NK-92 (cell line): Measurements from ENCODE around the gene SERINC5.
"Not testable (repeated sequence)": the region's sequence is repeated elsewhere in the genome, so short reads cannot be mapped to it uniquely, and the experiment has no call there.

Experiments used
- DNase-seq: peaks from one replicate; lab custom pipeline; 2025; ENCODE audit not compliant: unreplicated experiment; lab: John Stamatoyannopoulos, UW

The SERINC5 gene

DNA sequence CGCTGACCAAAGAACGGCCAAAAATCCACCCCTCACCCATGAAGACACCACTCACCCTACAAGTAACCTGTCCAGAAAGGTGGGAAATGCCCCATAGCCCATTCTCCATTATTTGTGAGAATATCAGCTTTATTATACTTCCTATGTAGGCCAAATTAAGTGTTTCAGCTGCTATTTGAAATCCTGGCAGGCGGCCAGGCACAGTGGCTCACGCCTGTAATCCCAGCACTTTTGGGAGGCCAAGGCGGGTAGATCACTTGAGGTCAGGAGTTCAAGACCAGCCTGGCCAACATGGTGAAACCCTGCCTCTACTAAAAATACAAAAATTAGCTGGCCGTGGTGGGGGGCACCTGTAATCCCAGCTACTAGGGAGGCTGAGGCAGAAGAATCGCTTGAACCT, 54.1 kb downstream of the SERINC5 start:
- DNase-seq = not testable (repeated sequence)

DNA sequence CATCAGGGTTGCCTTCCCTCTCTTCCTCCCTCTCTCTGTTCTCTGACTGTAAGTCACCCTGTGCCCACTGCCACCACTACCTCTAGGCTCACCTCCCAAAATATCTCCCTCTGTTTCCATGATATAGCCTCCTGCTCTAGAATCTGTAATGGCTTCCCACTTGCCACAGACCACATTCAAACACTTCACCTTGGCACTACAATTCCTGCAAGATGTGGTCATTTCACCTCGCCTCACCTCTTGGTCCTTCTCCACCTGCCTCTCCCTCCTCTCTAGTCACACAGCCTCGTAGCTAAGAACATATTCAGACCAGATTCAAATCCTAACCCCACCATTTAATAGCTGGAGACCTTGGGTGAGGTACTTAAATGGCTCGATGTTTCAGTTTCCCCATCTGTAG, 56.9 kb downstream of the SERINC5 start:
- no peak for DNase-seq

DNA sequence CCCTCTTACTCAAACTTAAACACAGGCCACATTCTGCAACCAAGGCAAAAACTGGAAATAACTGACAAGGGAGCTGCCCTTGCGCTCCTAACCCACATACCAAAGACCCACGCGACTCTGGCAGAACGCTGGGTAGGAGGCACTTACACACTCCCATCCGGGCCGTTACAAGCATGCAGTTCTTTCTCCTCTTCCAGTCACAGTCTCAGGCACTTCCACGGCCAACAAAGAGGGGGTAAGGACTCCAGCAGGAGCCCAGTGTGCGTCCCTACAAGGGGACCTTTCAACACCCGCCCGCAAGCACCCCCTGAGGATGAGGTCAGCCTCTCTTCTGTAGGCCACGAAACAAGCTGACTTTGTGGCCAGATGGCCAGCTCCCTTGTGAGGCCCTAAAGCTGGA, 57.4 kb downstream of the SERINC5 start:
- no peak for DNase-seq

DNA sequence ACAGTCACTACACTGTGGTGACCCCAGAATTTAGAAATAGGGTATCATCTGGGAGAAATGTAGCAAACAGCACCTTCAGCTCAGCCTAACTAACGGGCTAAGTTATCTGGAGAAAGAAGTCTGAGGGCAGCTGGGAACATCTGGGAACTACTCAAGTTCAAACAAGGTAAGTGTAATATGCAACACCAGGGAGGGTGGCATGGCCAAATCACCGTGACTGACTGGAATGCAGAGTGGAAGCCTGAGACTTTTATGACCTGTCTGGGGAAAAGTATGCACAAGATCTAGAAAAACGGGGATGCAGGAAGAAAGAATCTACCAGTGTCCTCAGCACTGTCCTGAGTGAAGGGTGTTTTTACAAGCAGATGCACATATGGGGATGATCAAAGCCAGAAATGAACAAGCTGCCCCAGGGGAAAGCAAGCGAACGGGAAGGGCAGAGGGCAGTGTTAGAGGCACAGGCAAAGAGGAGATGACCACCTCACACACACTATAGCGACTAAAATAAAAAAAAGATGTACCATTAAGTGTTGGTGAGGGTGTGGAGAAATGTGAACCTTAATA, 59.9 kb downstream of the SERINC5 start:
- no peak for DNase-seq

DNA sequence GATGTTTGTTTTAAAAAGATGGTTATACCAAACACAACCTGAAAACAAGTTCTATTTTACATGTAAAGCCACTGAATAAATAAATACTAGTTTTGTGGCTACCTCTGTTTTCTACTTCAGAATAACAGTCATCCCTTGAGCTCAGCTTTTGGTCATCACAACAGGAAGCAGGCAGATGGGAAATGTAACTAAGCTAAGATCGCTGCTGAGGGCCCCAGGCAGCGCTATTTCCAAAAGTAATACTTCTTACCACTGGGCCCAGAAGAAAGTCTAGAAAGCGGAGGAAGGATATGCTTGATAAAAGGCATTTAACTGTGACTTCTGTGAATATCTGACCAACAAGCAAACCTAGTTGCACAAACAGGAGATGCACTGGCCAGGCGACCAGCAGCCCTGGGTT, 61.4 kb downstream of the SERINC5 start:
- DNase-seq = no peak

DNA sequence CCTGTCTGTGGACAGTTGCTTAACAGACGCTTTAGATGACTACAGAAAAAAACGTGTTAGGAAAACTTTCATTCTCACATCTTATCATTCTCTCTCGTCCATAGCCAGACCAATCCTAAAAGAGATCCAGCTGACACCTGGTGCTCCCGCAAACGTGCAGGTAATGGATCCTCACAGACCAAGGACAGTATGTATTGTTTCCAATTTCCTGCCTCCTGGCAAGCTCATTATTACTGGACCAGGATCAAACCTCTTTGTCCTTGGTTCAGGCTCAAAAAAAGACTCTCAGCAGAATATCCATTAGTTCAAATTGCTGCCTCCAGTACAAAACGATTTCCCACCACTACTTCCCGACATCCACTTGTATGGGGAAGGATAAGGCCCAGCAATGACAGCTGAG, 62.4 kb downstream of the SERINC5 start:
- DNase-seq = no peak

DNA sequence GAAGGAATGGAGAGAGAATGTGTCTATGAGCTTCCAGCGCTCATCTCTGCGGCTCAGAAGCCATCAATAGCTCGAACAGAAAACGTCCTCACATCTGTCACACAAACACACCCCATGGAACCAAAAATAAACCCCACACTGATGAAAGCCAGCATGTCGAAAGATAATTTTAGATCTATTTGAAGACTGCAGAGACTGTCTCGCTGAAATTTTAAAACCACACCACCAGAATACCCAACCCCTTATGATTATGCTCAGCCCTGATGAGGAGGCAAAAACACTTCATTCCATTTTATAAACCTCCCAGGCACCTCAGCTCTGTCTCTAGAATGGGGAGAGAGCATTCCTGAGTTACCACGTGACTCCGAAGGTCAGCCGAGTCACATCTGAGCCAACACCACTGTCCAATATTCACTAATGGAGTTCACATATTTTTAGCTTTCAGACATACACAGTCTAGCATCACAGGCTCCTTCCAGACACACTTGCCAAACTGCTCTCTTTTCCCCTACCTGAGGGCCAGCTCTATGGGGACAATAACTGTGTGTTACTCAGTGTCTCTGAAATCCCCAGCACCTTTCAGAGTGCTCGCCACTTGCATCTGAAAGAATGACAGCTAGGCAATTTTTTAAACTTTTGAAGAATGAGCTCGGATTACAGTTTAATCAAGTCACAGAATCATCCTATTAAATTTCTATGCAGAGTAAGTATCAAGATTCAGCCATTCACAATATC, 63.2 kb downstream of the SERINC5 start:
- no peak for DNase-seq

DNA sequence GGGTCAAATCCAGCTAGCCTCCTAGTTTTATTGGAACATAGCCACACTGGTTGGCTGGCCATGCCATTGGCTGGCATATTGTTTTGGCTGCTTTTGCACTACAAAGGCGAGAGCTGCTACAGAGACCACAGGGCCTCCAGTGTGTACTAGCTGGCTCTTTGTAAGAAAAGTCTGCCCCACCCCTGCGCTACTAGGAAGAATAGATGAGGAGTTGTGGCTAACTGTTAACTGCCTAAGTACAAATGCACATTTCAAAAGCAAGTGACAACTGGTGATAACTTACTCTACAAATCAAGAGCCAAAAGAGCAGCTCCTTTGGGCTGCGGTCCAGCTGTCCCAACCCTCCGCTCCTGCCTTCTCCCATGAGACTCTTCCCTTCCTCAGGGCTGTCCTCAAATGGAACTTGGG, 63.9 kb downstream of the SERINC5 start:
- no peak for DNase-seq

DNA sequence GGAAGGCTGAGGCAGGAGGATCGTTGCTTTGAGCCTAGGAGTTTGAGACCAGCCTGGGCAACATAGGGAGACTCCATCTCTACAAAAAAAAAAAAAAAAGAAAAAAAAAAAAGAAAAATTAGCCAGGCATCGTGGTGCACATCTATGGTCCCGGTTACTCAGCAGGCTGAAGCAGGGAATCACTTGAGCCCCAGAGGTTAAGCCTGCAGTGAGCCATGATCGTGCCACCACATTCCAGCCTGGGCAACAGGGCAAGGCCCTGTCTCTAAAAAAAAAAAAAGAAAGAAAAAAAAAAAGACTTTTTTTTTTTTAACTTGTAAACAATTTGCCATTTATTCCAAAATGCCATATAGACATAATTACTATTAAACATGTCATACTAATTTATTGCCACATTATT, 64.5 kb downstream of the SERINC5 start:
- no peak for DNase-seq

DNA sequence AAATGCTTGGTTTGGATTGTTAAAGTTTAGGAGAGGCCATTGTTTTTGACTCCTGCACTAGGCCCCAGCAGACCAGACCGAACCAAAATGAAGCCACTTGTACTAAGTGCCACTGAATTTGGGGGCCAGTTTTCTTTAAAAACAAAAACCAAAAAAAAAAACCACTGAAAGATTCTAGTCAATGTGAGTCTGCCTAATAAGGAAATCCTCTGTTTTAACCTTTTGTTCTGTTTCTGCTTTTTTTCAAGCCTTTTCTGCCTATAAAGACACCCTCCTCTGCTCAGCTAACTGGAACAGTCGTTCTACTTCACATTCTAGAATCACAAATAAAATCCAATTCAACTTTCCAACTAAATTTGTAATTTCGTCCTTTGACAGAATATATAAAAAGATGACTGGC, 64.9 kb downstream of the SERINC5 start:
- DNase-seq = no peak

DNA sequence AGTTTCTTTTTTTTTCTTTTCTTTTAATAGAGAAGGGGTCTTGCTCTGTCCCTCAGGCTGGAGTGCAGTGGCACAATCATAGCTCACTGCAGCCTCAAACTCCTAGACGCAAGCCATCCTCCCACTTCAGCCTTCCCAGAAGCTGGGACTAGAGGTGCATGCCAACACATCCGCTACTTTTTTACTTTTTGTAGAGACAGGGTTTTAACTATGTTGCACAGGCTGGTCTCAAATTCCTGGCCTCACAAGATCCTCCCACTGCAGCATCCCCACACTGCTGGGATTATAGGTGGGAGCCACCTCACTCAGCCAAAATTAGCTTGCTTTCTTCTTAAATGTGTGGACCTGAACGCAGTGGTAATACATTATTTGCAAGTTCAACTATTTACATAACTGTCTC, 66.1 kb downstream of the SERINC5 start:
- DNase-seq = no peak

DNA sequence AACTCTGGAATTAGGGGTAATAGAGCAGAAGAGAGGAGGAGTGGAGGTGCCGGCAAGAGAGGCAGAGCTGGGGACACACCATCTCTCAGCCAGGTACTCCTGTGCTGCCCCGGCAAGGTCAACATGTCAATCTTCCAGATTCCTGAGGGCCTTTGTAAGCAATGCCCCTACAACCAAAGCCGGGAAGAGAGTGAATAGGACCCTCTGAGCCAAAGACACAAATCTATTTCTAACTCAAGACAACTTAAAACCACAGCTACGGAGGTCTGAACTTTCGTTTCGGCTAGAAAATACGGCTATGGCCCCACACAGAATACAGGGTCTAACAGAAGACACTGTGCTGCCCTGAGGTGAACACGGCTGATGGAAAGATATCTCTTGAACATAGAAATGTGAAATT, 66.6 kb downstream of the SERINC5 start:
- DNase-seq = no peak

DNA sequence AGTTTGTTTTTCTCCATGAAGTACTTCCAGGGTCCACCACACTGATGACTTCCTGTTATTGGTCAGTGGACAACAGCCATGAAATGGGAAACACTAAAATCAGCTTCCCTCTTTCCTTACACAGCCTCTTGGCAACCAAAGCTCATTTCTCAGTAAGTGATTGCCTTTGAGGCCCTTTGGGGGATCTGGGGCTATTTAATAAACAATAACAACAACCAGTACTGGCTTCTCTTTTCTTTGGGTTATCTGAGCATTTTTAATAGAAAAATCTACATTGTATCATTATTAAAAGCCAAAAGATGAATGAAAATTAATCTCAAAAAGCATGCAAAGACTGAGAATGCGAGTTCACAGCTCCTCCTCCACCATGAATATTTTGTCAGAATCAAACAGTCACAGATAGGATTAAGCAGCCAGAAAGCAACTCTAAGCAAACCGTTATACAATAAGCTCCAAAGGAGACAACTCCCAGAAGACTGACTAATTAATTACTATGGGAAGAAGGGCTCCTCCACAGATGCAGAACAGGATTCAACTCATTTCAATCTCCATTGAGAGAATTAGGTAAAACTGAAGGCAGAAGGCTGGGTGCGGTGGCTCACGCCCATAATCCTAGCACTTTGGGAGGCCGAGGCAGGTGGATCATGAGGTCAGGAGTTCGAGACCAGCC, 68.3 kb downstream of the SERINC5 start:
- DNase-seq = no peak

DNA sequence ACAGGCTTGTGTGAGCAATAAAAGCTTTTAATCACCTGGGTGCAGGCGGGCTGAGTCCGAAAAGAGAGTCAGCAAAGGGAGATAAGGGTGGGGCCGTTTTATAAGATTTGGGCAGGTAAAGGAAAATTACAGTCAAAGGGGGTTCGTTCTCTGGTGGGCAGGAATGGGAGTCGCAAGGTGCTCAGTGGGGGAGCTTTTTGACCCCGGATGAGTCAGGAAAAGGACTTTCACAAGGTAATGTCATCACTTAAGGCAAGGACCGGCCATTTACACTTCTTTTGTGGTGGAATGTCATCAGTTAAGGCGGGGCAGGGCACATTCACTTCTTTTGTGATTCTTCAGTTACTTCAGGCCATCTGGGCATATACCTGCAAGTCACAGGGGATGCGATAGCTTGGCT, 70.3 kb downstream of the SERINC5 start:
- not testable (repeated sequence) for DNase-seq

DNA sequence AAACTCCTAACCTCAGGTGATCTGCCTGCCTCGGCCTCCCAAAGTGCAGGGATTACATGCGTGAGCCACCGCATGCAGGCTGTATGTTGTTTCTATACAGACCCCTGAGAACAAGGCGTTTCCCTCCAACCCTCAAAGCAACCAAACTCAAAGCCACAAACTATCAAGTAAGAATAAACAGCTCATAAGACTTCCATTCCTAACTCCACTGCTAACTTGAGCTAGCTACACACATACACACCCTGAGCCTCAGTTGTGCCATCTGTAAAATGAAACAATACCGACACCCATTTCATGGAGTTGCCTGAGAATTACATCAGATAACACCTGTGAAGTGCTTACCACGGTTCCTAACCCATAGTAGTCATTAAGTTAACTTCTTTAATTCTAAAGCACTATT, 70.8 kb downstream of the SERINC5 start:
- DNase-seq = no peak

DNA sequence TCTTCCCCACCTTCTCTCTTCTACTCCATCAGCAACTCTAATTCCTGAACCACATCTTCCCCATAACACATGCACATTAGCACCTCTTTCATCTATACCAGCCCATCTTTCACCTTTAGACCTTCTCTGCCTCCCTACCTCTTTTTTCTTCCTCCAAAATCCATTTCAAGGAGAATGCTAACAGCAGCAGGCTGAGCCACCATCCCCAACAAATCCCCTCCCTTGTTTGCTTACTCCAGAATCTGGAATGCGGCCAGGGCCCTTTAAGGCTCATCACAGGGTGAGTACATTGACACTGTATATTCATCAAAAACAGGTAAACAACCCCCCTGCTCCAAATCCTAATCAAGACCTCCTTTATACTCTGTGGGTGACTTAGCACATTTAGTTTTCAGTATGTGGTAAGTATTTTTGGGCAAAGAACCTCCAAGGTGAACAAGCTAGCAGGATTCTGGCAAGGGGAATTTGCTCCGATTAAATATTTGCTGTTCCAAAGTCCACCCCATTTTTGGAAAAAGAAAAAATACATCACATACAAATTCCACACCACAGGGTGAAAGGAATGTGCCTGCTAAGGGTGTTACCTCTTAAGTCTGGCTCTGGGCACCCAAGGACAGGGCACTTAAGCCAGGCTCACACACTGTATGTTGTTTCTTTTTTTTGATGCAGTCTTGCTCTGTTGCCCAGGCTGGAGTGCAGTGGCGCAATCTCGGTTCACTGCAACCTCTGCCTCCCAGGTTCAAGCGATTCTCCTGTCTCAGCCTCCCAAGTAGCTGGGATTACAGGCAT, 71.4 kb downstream of the SERINC5 start:
- DNase-seq = no peak

DNA sequence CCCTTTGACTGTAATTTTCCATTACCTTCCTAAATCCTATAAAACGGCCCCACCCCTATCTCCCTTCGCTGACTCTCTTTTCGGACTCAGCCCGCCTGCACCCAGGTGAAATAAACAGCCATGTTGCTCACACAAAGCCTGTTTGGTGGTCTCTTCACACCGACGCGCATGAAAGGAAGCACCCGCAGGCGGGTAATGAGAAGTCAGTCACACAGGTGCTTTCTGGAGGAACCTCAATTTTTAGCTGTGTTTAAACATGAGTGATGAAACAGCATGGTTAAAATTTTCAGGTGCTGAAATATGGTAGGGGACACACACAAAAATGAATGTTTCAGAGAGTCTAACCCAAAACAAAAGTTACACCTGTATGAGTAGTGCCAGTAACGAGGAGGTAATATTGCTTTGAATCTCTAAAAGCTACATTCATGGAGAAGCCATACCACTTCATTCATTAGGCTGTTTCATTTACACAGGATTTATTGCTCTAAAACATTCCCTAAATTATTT, 72.1 kb downstream of the SERINC5 start:
- DNase-seq = not testable (repeated sequence)

DNA sequence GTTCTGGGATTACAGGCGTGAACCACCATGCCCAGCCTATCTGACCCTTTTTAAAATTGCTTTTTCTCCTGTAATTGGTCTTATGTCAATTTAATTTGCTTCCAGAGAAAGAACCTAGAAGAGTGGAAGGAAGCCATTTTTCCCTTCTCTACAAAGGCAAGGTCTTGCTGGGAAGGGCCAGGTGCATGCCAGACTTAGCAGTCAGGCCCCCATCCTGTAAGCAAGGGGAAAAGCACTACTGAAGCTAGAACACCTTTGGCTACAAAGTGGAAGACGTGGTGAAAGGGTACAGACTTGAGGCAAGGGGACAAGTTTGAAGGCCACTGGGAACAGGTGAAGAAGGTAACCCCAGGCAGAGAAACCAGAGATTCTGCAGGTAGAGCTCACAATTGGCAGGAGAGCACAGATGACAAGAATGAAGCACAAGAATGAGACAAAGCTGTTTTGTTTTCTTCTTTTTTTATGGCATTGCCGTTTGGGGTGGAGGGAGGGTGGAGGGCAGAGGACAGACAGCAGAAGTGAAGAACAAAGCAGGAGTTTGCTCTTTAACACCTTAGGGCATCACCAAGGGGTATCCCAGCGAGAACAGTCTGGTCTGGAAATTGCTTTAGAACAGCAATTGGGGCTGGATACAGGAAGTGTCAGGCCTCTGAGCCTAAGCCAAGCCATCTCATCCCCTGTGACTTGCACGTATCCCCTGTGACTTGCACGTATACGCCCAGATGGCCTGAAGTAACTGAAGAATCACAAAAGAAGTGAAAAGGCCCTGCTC, 72.9 kb downstream of the SERINC5 start:
- DNase-seq = no peak

DNA sequence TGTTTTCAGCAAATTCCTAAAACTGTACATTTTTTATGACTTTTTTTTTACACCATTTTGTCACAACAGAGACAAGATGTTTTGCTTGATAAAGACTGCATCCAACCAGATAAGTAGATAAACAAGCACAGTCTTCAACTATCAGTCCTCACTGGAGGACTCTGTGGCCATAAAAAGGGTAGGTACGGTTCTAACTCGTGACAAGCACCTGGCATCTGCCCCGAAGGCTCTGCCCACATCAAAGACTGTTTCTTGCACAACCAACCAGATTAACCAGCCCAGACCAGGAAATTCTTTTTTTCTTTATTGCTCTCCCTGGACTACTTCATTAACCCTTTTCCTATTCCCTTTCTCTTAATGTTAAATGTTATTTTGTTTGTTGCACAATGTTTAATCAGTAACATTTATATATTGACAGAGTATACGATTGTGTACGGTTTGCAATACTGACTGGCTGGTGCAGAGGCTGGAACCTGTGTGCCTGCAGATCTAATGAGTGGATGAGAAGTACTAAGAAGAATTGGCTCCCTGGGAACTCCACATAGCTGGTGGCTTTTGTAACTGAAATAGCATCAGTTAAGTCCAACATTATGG, 74.1 kb downstream of the SERINC5 start:
- DNase-seq = no peak

DNA sequence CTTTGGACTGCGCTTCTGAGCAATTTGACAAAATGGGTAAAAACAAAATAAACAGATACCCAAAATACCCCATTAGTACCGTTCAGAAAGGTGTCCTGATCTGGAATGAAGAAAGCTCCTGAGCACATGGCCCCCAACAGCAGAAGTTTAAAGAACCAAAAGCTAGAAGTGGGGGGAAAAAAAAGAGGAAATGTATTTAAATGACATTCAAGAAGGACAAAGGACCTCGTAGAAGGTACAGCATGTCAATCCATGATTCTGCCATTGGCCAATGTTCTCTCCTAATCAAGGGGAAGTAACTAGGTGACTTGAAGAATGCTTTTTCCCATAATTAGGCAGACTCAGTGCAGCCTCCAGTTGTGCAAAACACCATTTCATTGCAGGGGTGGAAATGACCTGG, 78.6 kb downstream of the SERINC5 start:
- no peak for DNase-seq
